SW 1271 (cell line): ENCODE results near the gene ZNF813.
"Not testable (repeated sequence)": the region's sequence is repeated elsewhere in the genome, so short reads cannot be mapped to it uniquely, and the experiment has no call there.

Experiments used
- DNase-seq, 2 experiments: peaks; one replicate each; lab custom pipeline; 2025; lab: John Stamatoyannopoulos, UW

ZNF813 gene

DNA sequence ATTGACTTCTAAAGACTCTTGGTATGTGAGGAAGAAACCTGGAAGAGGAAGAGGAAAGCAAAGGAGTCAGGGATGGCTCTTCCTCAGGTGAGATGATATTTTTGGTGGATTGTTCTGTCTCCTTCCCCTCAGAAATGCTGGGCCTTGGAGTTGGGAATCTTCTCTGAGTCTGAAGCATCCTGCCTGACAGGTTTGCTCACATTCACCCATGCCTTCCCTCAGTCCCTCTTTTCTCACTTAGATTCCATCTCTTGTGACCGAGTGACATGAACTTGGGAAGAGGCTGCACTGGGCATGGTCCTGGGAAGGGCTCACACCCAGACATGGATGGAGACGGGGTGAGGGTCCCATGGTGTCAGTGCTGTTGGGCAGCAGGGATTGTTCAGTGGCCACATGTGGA, 16.2 kb downstream of the ZNF813 start:
- DNase-seq, result not testable (repeated sequence)

DNA sequence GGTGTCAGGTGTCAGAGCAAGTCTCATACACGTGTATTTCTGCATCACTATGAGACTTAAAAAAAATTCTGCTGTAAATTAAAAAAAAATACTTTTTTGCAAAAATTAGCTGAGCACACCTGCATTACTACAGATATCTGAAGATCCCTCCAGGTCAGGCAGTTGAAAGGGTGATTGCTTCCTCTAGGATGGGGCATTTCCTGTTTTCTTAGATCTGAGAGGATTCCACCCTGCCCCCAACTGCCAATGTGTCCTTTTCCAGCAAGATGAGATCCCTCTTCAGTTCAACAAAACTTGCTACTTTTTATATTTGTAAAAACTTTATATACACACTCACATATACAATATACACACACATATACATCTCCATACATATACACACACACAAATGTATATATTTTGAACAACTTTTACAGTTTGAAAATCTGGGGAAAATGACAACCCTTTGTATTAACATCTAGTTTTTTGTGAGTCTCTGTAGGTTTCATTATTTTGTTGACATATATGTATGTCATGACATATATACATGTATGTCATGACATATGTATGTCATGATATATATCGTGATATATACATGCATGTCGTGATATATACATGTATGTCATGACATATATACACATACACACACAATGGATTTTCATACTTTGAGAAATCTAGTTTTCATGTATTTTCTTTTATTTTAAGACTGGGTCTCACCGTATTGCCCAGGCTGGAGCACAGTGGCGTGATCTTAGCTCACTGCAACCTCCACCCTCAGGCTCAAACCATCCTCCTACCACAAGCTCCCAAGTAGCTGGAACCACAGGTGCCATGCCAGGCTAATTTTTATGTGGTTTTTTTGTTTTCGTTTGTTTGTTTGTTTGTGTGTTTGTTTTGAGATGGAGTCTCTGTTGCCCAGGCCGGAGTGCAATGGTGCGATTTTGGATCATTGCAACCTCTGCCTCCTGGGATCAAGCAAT, 17.8 kb downstream of the ZNF813 start:
- no peak for DNase-seq

DNA sequence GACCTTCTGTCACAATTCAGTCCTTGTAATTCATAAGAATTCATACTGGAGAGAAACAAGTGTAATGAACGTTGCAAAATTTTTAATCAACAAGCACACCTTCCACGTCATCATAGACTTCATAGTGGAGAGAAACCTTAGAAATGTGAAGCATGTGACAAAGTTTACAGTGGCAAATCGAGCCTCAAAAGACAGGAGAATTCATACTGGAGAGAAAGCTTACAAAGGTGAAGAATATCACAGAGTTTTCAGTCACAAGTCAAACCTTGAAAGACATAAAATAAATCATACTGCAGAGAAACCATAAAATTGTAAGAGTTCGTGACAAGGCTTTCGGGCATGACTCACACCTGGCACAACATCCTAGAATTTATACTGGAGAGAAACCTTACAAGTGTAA, 24.6 kb downstream of the ZNF813 start:
- no peak for DNase-seq

DNA sequence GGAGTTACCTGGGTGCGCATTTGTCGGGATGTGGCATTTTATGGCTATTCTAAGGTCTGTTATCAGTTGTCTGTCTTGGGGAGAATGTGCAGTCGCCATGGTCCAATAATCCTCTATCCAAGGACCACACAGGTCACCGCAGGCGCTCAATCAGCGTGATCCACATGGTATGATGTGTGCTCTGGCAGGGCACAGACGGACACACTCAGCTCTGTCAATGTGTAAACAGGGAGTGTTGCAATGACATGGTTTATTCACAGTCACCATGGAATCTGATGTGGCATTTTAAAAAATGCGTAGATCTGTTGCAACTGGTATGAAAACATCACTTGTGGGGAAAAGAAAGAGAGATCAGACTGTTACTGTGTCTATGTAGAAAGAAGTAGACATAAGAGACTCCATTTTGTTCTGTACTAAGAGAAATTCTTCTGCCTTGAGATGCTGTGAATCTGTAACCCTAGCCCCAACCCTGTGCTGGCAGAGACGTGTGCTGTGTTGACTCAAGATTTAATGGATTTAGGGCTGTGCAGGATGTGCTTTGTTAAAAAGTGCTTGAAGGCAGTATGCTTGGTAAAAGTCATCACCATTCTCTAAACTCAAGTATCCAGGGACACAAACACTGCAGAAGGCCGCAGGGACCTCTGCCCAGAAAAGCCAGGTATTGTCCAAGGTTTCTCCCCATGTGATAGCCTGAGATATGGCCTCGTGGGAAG, 29.9 kb downstream of the ZNF813 start:
- not testable (repeated sequence) for DNase-seq

DNA sequence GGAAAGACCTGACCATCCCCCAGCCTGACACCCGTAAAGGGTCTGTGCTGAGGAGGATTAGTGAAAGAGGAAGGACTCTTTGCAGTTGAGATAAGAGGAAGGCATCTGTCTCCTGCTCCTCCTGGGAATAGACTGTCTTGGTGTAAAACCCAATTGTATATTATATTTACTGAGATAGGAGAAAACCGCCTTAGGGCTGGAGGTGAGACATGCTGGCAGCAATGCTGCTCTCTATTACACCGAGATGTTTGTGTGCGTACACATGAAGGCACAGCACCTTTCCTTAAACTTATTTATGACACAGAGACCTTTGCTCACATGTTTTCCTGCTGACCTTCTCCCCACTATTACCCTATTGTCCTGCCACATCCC, 30.5 kb downstream of the ZNF813 start:
- DNase-seq, result not testable (repeated sequence)

DNA sequence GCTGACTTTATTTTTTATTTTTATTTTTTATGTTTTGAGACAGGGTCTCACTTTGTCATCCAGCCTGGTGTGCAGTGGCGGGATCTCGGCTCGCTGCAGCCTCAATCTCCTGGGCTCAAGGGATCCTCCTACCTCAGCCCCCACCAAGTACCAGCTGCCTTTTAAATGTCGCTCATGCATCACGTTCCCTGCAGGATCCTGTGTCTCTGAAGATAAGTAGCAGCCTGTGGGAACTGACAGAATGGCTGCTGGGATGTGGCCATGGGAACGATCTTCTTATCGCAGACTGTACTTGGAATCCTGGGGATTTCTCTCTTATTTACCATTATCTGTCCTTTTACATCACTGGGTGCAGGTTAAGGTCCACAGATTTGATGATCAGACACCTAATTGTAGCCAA, 35.6 kb downstream of the ZNF813 start:
- not testable (repeated sequence) for DNase-seq

DNA sequence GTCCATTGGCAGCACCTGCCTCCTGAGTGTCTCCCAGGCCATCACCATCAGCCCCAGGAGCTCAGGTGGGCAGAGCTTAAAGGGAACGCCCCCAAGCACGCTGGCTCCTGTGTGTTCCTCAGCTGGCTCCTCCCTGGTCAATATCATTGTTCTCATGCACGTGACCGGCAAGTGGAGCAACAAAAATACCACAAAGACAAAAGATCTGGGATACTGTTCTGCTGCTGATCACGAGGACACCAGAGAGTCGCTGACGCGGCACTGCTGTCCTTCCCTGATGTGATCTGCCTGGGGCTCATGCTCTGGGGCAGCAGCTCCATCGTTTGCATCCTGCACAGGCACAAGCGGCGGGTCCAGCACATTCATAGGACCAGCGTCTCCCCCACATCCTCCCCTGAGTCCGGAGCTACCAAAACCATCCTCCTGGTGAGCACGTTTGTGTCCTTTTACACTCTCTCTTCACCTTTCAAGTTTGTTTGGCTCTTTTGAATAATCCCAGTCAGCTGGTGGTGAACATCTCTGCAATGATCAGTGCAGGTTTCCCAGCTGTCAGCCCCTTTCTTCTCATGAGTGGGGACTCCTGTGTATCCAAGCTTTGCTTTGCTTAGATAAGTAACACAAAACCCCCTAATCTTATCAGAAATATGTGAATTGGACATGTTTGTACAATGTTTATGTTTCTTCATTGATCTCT, 36.3 kb downstream of the ZNF813 start:
- not testable (repeated sequence) for DNase-seq

DNA sequence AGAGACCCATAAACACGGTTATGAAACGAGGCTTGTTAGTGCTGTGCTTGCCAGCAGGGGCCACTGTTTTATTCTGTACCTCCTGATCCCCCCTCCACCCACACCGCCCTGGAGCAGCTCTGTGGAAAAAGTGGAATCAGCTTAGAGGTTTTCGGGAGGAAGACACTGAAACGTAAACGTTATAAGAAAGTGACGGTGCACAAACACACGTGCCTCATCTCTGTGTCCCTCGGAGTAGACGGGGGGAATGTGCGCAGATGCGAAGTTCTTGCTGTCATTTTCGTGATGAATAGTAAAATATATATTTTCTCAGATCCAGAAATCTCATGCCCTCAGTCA, 36.8 kb downstream of the ZNF813 start:
- not testable (repeated sequence) for DNase-seq

DNA sequence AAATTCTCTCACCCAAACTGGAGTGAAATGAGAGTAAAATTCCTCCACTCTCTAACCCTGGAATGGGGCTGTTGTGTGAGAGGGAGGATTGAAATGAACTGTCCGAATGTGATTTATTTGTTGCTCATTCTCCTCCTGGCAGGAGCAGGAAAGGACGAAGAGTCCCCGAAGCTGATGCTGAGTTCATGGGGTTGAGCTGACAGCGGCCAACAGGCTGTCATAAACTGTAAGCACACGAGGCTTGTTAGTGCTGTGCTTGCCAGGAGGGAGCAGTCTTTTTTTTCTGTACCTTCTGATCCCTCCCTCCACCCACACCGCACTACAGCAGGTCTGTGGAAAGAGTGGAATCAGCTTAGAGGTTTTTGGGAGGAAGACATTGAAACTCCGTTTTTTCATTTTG, 37.4 kb downstream of the ZNF813 start:
- DNase-seq, result no peak

DNA sequence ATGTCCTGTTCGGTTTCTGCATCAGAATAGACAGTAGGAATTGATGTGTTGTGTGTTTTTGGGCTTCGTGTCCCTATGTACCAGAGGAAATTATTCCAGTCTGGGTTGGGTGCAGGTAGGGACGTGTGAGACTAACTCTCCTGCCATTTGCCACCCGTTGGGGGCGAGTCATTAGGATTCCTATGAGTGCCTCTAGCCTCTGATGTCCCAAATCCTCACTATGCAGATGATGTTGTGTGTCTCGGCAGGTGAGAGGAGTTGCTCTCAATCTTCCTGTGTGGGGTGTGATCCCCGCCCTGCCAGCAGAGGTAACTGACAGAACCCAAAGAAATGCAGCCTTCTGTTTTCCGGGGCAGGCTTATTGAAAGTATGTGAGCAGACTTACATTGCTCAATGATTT, 39.2 kb downstream of the ZNF813 start:
- no peak for DNase-seq

DNA sequence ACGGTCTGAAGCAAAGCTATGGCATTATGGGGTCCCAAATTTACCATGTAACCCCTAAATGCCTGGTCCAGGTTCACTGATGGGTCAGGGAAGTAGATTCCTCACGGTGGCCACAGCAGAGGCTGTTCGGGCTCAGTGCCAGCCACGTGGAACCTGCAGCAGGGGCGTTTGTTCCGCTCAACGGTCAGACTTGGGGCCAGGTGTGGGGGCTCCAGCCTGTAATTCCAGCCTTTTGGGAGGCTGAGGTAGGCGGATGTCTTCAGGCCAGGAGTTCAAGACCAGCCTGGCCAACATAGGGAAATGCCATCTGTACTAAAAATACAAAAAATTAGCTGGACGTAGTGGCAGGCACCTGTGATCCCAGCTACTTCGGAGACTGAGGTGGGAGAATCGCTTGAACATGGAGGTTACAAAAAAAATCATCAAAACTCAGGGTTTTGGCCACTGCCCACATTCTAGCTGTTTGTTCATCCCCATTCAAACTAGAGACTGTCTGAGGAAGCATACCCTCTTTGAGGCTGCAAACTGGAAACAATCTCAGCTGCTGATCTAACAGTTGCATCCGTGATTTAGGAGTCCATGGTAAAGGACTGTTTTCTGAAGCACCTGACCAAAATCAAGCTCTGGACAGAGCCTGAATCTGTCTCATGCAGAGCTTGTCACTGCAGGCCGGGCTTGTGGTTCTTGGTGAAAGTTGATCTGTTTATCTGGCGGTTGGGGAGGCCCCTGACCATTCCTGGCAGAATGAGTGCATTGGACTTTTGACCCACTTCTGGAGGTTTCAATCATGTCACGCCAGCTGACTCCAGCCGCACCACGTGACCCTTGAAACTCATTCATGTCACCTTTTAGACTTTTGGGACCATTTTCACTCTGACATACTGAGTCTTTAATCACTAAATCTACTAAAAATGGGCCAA, 40.2 kb downstream of the ZNF813 start:
- DNase-seq, result no peak

DNA sequence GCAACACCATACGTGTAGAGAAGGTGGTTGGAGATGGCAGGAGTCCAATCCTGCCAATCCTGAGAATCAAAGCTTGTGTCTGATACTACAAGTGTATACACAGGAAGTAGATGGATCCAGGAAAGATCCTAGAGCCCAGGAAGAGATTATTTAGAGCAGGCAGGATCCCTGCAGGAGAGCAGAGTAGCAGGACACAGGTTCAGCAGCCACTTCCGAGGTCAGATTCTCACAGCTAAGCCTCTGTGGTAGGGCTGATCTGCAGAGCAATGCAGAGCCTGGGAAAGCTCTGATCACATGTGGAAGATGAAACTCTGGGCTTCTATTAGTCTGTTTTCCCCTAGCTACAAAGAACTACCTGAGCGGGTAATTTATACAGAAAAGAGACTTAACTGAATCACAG, 41.9 kb downstream of the ZNF813 start:
- no peak for DNase-seq

DNA sequence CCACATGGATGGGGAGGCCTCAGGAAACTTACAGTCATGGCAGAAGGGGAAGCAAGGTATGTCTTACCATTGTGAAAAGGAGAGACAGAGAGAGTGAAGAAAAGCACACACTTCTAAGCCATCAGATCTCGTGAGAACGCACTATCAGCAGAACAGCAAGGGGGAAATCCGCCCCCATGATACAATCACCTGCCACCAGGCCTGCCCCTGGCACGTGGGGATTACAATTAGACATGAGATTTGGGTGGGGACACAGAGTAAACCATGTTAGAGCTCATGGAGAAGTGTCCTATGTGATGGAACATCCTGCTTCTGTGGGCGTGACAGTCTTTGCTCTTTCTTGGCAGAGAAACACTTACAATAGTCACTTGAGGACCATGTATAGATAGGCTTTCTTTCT, 42.3 kb downstream of the ZNF813 start:
- DNase-seq, result no peak

DNA sequence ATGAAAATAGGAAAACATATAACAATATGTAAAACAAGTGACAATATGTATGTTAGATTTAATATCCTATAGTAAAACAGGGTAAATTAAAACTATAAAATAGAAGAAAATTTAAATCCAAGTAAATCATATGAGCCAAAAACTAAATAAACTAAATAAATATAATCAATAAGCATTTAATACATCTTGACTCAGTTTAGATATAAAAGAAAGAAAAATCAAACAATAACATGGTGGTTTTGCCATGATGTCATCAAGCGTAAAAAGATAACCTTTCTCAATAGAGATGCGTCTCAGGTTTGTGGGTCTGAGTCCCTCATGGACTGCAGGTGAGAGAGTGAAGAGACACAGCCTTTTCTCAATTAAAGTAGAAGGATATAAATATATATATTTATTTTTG, 43.8 kb downstream of the ZNF813 start:
- DNase-seq, result no peak

DNA sequence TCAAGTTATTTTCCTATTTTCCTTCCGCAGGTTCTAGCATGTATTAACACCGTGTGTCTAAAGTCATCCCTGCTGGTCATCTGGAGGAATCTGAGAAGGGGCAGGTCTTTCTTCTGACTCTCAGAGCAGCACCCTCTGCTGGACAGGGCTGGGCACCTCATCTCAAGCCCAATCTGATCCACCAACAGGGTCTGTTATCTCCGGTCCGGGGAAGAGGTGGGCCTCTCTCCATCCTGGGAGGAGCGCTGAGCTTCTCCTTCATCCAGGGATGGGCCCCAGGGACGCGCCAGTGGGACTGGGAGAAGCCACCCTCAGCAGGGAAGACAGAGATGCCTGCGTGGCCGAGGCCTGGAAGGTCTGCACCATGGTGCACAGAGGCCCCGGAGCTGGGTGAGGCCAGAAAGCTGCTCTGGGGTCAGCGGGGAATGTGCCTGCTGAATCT, 44.4 kb downstream of the ZNF813 start:
- DNase-seq, result peak; percentile 6 to 35

DNA sequence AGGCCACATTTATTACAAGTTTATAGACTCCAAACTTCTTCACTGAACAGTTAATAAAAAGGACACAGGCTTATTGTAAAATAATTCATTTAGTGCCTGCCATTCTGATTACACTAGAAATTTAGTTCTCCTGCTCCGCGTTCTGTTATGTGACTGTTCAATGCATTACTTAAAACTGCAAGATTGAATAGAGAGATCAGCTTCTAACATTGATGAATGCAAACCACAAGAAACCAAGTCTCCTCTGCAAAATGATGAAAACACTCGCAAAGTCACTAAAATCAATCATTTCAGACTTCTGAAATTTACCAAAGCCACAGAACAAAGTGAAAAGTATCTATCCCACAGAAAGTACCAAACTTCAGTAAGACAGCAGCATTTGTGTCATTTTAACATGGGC, 47.5 kb downstream of the ZNF813 start:
- DNase-seq, result not testable (repeated sequence)

DNA sequence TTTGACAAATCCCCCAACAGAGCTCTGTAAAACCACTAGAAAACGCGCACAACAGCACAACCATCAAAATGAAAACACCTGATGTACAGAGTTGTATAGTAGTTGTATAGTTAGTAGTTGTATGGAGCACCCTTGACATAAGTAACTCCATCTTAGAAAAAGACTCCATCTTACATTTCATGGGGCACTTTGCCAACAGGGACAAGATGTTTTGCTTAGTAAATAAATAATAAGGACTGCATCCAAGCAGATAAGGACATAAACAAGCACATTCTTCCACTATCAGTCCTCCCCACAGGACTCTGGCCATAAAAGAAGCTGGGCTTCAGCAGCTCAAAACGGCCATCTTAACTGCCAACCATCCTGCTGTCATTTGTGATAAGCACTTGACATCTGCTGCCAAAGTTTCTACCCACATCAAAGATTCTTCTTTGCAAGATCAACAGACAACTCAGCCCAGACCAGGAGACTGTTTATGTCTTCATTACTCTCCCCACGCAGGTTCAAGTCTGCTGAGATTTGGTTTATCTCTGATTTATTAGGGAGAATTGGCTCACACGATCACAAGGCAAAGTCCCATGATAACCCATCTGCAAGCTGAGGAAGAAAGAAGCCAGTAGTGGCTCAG, 49.7 kb downstream of the ZNF813 start:
- DNase-seq, result no peak

DNA sequence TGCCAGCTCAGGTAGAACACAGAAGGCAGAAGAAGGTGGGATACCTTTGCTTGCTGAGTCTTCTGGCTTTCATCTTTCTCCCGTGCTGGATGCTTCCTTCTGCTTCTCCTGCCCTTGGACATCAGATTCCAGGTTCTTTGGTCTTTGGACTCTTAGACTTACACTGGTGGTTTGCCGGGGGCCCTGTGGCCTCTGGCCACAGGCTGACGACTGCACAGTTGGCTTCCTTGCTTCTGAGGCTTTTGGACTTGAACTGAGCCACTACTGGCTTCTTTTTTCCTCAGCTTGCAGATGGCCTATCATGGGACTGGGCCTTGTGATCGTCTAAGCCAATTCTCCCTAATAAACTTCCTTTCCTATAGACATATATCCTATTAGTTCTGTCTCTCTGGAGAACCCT, 50.6 kb downstream of the ZNF813 start:
- no peak for DNase-seq

DNA sequence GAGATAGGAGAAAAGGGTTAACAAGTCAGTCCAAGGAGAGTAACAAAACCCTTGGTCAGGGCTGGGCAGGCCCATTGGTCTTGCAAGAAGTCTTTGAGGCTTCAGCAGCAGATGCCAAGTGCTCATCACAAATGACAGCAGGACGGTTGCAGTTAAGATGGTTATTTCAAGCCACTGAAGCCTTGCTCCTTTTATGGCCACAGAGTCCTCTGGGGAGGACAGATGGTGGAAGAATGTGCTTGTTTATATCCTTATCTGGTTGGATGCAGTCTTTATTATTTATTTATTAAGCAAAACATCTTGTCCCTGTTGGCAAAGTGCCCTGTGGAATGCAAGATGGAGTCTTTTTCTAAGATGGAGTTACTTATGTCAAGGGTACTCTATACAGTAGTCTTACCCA, 51.2 kb downstream of the ZNF813 start:
- no peak for DNase-seq

DNA sequence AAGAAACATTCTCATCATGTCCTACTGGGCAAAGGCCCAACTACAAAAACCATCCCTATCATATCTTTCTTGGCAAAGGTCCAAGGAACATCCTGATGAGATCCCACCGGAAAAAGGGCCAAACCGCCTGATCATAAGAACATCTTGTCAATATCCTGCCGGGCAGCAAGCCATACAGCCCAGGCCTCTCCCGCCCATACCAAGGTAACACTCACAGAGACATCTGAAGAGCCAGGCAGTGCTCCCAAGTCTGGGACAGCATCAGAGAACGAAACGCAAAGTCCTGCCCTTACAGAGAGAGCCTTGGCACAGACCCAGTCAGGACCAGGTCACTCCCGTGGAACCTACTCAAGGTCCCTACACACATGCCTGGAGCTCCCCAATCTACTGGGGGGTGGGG, 51.9 kb downstream of the ZNF813 start:
- DNase-seq, result no peak

DNA sequence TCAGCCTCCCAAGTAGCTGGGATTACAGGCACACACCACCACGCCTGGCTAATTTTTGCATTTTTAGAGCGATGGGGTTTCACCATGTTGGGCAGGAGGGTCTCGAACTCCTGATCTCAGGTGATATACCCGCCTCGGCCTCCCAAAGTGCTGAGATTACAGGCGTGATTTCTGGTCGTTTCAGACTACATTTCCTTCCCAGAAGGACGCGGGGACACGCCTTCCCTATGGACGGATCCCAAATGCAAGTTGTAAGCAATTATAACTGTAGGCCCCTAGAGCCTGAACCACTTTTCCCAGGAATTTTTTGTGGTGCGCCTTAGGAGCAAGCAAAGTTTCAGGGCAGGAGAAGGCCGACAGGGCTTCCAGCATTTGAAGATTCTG, 52.6 kb downstream of the ZNF813 start:
- DNase-seq, result no peak
